ENCODE data around the gene TALDO1. TPM values are rescaled to one million over a fixed set of nuclear protein-coding genes. Genes with fewer than 3 reads are reported as not detected.

Gene TALDO1
- total and polyA plus RNA-seq, 2 donors (not counting 1 experiment from before 2014, with no cell fraction given): 136 to 150 TPM

DNA sequence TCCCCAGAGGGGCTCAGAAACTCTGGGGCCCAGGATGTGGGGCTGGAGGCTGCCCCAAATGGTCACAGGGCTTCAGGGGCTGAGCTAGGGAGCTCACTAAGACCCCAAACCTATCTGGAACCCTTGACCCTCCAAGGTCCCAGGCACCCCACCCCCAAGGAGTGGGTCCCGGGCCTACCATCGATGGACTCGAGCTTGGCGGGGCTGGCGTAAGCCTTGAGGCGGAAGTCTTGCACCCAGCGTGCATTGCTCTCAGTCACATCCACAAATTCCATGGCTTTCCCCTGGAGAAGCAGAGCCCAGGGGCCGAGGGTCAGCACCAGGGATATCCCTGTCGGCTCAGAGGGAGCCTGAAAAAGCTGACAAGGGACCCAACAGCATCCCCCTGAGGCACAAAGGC, 26.6 kb downstream of the TALDO1 start:
- H4K20me1 ChIP-seq (ENCODE audit: control insufficient read depth, extremely low read depth, insufficient read depth, low read length): no peaks in the 10 kb centered on the region
- TF ChIP-seq EZH2 (IDR thresholded peaks at IDR 0.05; ENCODE audit: low read length, missing control alignments): no peak
- no peak for TF ChIP-seq CTCF (conservative IDR thresholded peaks at IDR 0.05 in 1 of 2, IDR thresholded peaks at IDR 0.05 in 1 of 2; ENCODE audit: low read depth in 1 of 2, low read length in 2 of 2)
- no peaks in the 10 kb centered on the region for H3K27me3 ChIP-seq (ENCODE audit: control insufficient read depth, insufficient read depth, low read length)
- peaks cover 31% of the 10 kb centered on the region for H3K36me3 ChIP-seq (ENCODE audit: control insufficient read depth, insufficient read depth, low read length)
- H3K79me2 ChIP-seq (ENCODE audit: control insufficient read depth, insufficient read depth, low read length): peaks cover 67% of the 10 kb centered on the region
- no peaks in the 10 kb centered on the region for H3K9me3 ChIP-seq (ENCODE audit: control insufficient read depth, insufficient read depth, low read depth, low read length)
- DNase-seq (ENCODE audit: low read depth in 2 of 2): no peak
- no peak overlapping the region for H3K4me3 ChIP-seq (replicated peaks in 1 of 4; ENCODE audit: control extremely low read depth in 1 of 4, insufficient read depth in 1 of 4, low read depth in 3 of 4, low read length in 4 of 4)
- H2AFZ ChIP-seq (ENCODE audit: low read length): no peak overlapping the region
- H3K9ac ChIP-seq (ENCODE audit: insufficient read depth, low read length): no peak overlapping the region
- H3K4me1 ChIP-seq (ENCODE audit: control insufficient read depth, extremely low read depth, insufficient read depth, low read length): no peaks in the 10 kb centered on the region
- H3K4me2 ChIP-seq (ENCODE audit: extremely low read depth, insufficient read depth, low read length): no peak overlapping the region
- H3K27ac ChIP-seq (ENCODE audit: insufficient read depth, low read length): no peak overlapping the region

DNA sequence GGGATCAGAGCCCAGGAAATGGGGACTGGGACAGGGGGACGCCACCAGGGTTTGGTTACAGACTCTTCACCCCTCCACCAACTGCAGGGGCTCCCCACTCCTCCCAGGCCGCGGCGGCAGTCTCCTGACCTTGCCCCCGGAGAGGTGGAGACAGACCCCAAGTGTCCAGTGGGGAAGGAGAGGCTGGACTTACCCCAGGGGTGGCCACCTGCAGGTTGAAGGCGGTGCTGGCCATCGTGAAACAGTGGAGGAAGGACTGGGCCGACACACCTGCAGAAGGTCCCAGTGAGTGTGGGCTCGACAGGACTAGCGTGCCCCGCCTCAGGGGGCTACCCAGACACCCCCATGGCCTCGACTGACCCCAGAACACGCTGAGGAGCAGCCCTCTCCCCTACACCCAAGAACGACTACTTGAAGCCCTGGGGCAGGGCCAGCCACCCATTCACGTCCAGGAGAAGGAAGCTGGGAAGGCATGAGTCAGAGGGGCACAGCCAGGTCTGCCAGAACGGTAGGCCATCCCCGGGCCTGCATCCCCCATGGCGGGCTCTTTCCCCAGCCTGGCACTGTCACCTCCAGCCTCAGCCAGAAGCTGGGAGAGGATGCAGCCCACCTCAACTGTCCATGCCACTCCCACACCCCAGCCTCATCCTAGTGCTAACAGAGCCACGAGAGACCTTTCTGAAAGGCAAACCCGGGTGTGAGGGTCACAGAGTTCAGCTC, 27.8 kb downstream of the TALDO1 start:
- no peaks in the 10 kb centered on the region for H3K9me3 ChIP-seq (ENCODE audit: control insufficient read depth, insufficient read depth, low read depth, low read length)
- H3K27ac ChIP-seq (ENCODE audit: insufficient read depth, low read length): peak overlapping the region; percentile 0
- TF ChIP-seq EZH2 (IDR thresholded peaks at IDR 0.05; ENCODE audit: low read length, missing control alignments) (no peak), CTCF (conservative IDR thresholded peaks at IDR 0.05 in 1 of 2, IDR thresholded peaks at IDR 0.05 in 1 of 2; ENCODE audit: low read depth in 1 of 2, low read length in 2 of 2) (no peak)
- peak overlapping the region; percentile 64 for H3K4me2 ChIP-seq (ENCODE audit: extremely low read depth, insufficient read depth, low read length)
- peaks cover 70% of the 10 kb centered on the region for H3K79me2 ChIP-seq (ENCODE audit: control insufficient read depth, insufficient read depth, low read length)
- H3K36me3 ChIP-seq (ENCODE audit: control insufficient read depth, insufficient read depth, low read length): peaks cover 31% of the 10 kb centered on the region
- H2AFZ ChIP-seq (ENCODE audit: low read length): no peak overlapping the region
- H3K4me3 ChIP-seq (replicated peaks in 1 of 4; ENCODE audit: control extremely low read depth in 1 of 4, insufficient read depth in 1 of 4, low read depth in 3 of 4, low read length in 4 of 4): peak overlapping the region in 3 of 4 experiments; percentile 0 to 78 (median 67)
- H3K27me3 ChIP-seq (ENCODE audit: control insufficient read depth, insufficient read depth, low read length): no peaks in the 10 kb centered on the region
- no peak overlapping the region for H3K9ac ChIP-seq (ENCODE audit: insufficient read depth, low read length)
- H4K20me1 ChIP-seq (ENCODE audit: control insufficient read depth, extremely low read depth, insufficient read depth, low read length): no peaks in the 10 kb centered on the region
- DNase-seq (ENCODE audit: low read depth in 2 of 2): peak in 1 of 2 donors; percentile 61
- H3K4me1 ChIP-seq (ENCODE audit: control insufficient read depth, extremely low read depth, insufficient read depth, low read length): no peaks in the 10 kb centered on the region

DNA sequence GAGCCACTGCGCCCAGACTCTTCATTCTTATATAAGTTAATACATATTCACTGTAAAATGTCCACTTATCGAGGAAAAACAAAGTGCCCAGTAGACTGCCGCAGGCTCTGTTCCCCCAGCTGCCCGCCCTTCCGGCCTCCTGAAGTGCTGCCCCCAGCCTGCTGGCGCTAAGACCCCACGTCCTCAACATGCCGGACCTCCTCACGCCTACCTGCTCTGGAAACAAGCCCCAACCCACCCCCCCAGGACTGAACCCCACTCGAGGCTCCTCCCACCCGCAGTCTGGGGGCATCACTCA, 28.9 kb downstream of the TALDO1 start:
- TF ChIP-seq CTCF (conservative IDR thresholded peaks at IDR 0.05 in 1 of 2, IDR thresholded peaks at IDR 0.05 in 1 of 2; ENCODE audit: low read depth in 1 of 2, low read length in 2 of 2) (no peak), EZH2 (IDR thresholded peaks at IDR 0.05; ENCODE audit: low read length, missing control alignments) (no peak)
- no peak for DNase-seq (ENCODE audit: low read depth in 2 of 2)
- peaks cover 22% of the 10 kb centered on the region for H3K36me3 ChIP-seq (ENCODE audit: control insufficient read depth, insufficient read depth, low read length)
- H3K4me1 ChIP-seq (ENCODE audit: control insufficient read depth, extremely low read depth, insufficient read depth, low read length): no peaks in the 10 kb centered on the region
- peak overlapping the region; percentile 83 for H3K9ac ChIP-seq (ENCODE audit: insufficient read depth, low read length)
- no peak overlapping the region for H2AFZ ChIP-seq (ENCODE audit: low read length)
- H4K20me1 ChIP-seq (ENCODE audit: control insufficient read depth, extremely low read depth, insufficient read depth, low read length): no peaks in the 10 kb centered on the region
- H3K79me2 ChIP-seq (ENCODE audit: control insufficient read depth, insufficient read depth, low read length): peaks cover 67% of the 10 kb centered on the region
- H3K27ac ChIP-seq (ENCODE audit: insufficient read depth, low read length): peak overlapping the region; percentile 69
- H3K9me3 ChIP-seq (ENCODE audit: control insufficient read depth, insufficient read depth, low read depth, low read length): no peaks in the 10 kb centered on the region
- H3K4me3 ChIP-seq (replicated peaks in 1 of 4; ENCODE audit: control extremely low read depth in 1 of 4, insufficient read depth in 1 of 4, low read depth in 3 of 4, low read length in 4 of 4): peak overlapping the region; percentile 67 to 95 (median 84)
- H3K27me3 ChIP-seq (ENCODE audit: control insufficient read depth, insufficient read depth, low read length): no peaks in the 10 kb centered on the region
- peak overlapping the region; percentile 92 for H3K4me2 ChIP-seq (ENCODE audit: extremely low read depth, insufficient read depth, low read length)
